Measurements from ENCODE around the gene COMMD1. TPM values are rescaled to one million over a fixed set of nuclear protein-coding genes. Genes with fewer than 3 reads are reported as not detected.

Gene COMMD1
- total and polyA plus RNA-seq, 2 donors (not counting 3 experiments of a cell fraction or from before 2014, with no cell fraction given), result 39.5 to 57.1 TPM

- no peaks in the 10 kb centered on the region for H3K79me2 ChIP-seq (ENCODE audit: control insufficient read depth, insufficient read depth, low read length)
- intact Hi-C loops (cut with micrococcal nuclease) (no loop called here), dilution Hi-C loops (cut with MboI; ENCODE audit: extremely low pct_ligation_motif_present, low sequenced_read_pairs) (no loop called here)
- no peaks in the 10 kb centered on the region for H3K9me1 ChIP-seq (replicated peaks; ENCODE audit: control insufficient read depth, extremely low read depth, insufficient read depth, low read length)
- no peak overlapping the region for H3K9ac ChIP-seq (replicated peaks; ENCODE audit: extremely low read depth, insufficient read depth, low read length)
- H3K4me3 ChIP-seq (replicated peaks in 1 of 3; ENCODE audit: insufficient read depth in 1 of 3, low read depth in 1 of 3, low read length in 3 of 3), result no peak overlapping the region
- ChIA-PET CTCF (interaction anchor here (0.9 to 1.4 kb wide), 7 partner anchors 11 to 478 kb away, joined by 3 to 8 read pairs (median 4); no protein-coding TSS in a partner anchor), POLR2A (no interaction called here)
- H3K9me3 ChIP-seq (replicated peaks; ENCODE audit: control insufficient read depth, insufficient read depth, low read length), result no peaks in the 10 kb centered on the region
- H2AFZ ChIP-seq (ENCODE audit: low read depth, low read length), result no peak overlapping the region
- DNase-seq (ENCODE audit: low read depth, low spot score) (peak; percentile 69), FAIRE-seq (no peak)
- H3K27ac ChIP-seq (ENCODE audit: insufficient read depth, low read depth, low read length), result no peak overlapping the region
- H4K20me1 ChIP-seq (replicated peaks; ENCODE audit: control insufficient read depth, extremely low read depth, insufficient read depth, low read length), result no peaks in the 10 kb centered on the region
- no TSS peak for BruUV-seq (replicated peaks)
- H3K4me2 ChIP-seq (ENCODE audit: insufficient read depth, low read length), result no peak overlapping the region
- TF ChIP-seq POLR2AphosphoS5 (IDR thresholded peaks at IDR 0.05; ENCODE audit: insufficient read depth, low read depth, low read length), result no peak
- H3K4me1 ChIP-seq (ENCODE audit: control insufficient read depth, extremely low read depth, insufficient read depth, low read length), result no peaks in the 10 kb centered on the region
- H3K36me3 ChIP-seq (ENCODE audit: control insufficient read depth in 2 of 2, extremely low read depth in 1 of 2, insufficient read depth in 2 of 2, low read length in 2 of 2), result no peaks in the 10 kb centered on the region
- no peaks in the 10 kb centered on the region for H3K27me3 ChIP-seq (ENCODE audit: control insufficient read depth in 2 of 2, insufficient read depth in 2 of 2, low read length in 2 of 2)
Measured at GRCh38 chr2:61978522-61978921, 73.0 kb downstream of the COMMD1 start.

- Histone ChIP-seq H3K9me1 (replicated peaks; ENCODE audit: control insufficient read depth, extremely low read depth, insufficient read depth, low read length) (peaks cover 2% of the 10 kb centered on the region), H3K4me2 (ENCODE audit: insufficient read depth, low read length) (no peak overlapping the region), H4K20me1 (replicated peaks; ENCODE audit: control insufficient read depth, extremely low read depth, insufficient read depth, low read length) (no peaks in the 10 kb centered on the region), H3K36me3 (ENCODE audit: control insufficient read depth in 2 of 2, extremely low read depth in 1 of 2, insufficient read depth in 2 of 2, low read length in 2 of 2) (no peaks in the 10 kb centered on the region), H3K79me2 (ENCODE audit: control insufficient read depth, insufficient read depth, low read length) (no peaks in the 10 kb centered on the region), H3K9me3 (replicated peaks; ENCODE audit: control insufficient read depth, insufficient read depth, low read length) (no peaks in the 10 kb centered on the region), H3K4me3 (replicated peaks in 1 of 3; ENCODE audit: insufficient read depth in 1 of 3, low read depth in 1 of 3, low read length in 3 of 3) (no peak overlapping the region), H3K27me3 (ENCODE audit: control insufficient read depth in 2 of 2, insufficient read depth in 2 of 2, low read length in 2 of 2) (no peaks in the 10 kb centered on the region), H3K9ac (replicated peaks; ENCODE audit: extremely low read depth, insufficient read depth, low read length) (no peak overlapping the region), H2AFZ (ENCODE audit: low read depth, low read length) (no peak overlapping the region), H3K4me1 (ENCODE audit: control insufficient read depth, extremely low read depth, insufficient read depth, low read length) (no peaks in the 10 kb centered on the region), H3K27ac (ENCODE audit: insufficient read depth, low read depth, low read length) (no peak overlapping the region)
- CTCF ChIA-PET, result no interaction called here
- FAIRE-seq (no peak), DNase-seq (ENCODE audit: low read depth, low spot score) (no peak)
- dilution Hi-C loops (cut with MboI; ENCODE audit: extremely low pct_ligation_motif_present, low sequenced_read_pairs), result no loop called here
- TF ChIP-seq POLR2A (IDR thresholded peaks at IDR 0.05; ENCODE audit: low read depth, low read length), result no peak
- TF ChIP-seq CTCF (IDR thresholded peaks at IDR 0.05; ENCODE audit: extremely low read depth in 1 of 2, insufficient read depth in 1 of 2, low read depth in 1 of 2, low read length in 2 of 2), result no peak
- TF ChIP-seq JUN (IDR thresholded peaks at IDR 0.05; ENCODE audit: borderline replicate concordance, insufficient read depth, insufficient read length, low read depth), result no peak
- POLR2A ChIA-PET, result no interaction called here
- no TSS peak for BruUV-seq (replicated peaks)
- intact Hi-C loops (cut with micrococcal nuclease), result no loop called here
Measured at GRCh38 chr2:61980758-61981157, 75.3 kb downstream of the COMMD1 start.
